Heart left ventricle (tissue), 16 donors: ENCODE results near the gene C12orf57. TPM values are rescaled to one million over a fixed set of nuclear protein-coding genes. Genes with fewer than 3 reads are reported as not detected.

Experiments
- ATAC-seq, 4 donors: fragments of 200-7000 bp; cut with Tn5 transposase; one replicate each; pipeline ENCODE4 v1.9.1; 2020 to 2022; ENCODE audit warnings: moderate library complexity in 4 of 4, mild to moderate bottlenecking in 3 of 4, moderate number of reproducible peaks in 1 of 4
- DNase-seq, 5 donors: peaks; one replicate each; pipeline ENCODE4 v3.0.0-alpha.2; 2020
- H3K27ac ChIP-seq, 12 donors: fragments of 200-600 bp; sonication (generic) in 4 of 12; one replicate each; pipeline versions ENCODE4 v1.5.0 to v1.8.0; 2016 to 2022; ENCODE audit warnings: mild to moderate bottlenecking in 2 of 12
- H3K27me3 ChIP-seq, 9 donors: fragments of 200-600 bp; sonication (generic) in 2 of 9; one replicate each; pipeline versions ENCODE4 v1.5.1 to v1.8.0; 2016 to 2022; ENCODE audit warnings: mild to moderate bottlenecking in 3 of 9
- H3K36me3 ChIP-seq, 9 donors: fragments of 200-600 bp; sonication (generic) in 2 of 9; one replicate each; pipeline versions ENCODE4 v1.5.0 to v1.8.0; 2018 to 2022; ENCODE audit warnings: mild to moderate bottlenecking in 2 of 9
- H3K4me1 ChIP-seq, 12 donors: fragments of 200-600 bp; sonication (generic) in 4 of 12; one replicate each; pipeline versions ENCODE4 v1.5.0 to v1.8.0; 2016 to 2022; ENCODE audit warnings: mild to moderate bottlenecking in 3 of 12
- H3K4me3 ChIP-seq, 12 donors: fragments of 200-600 bp; sonication (generic) in 4 of 12; one replicate each; pipeline versions ENCODE4 v1.5.0 to v1.8.0; 2017 to 2022; ENCODE audit warnings: mild to moderate bottlenecking in 9 of 12, moderate library complexity in 4 of 12
- H3K9me3 ChIP-seq, 12 donors: fragments of 200-600 bp; sonication (generic) in 4 of 12; one replicate each; pipeline versions ENCODE4 v1.5.0 to v1.8.0; 2016 to 2022; ENCODE audit warnings: mild to moderate bottlenecking in 1 of 12
- POLR2A ChIP-seq, 2 donors: fragments of 450-650 bp; IDR thresholded peaks; one replicate each; pipeline ENCODE4 v1.6.1; 2017; ENCODE audit warnings: antibody characterized with exemption in 2 of 2, mild to moderate bottlenecking in 2 of 2, moderate library complexity in 2 of 2
- WGBS, 4 donors: extraction: QIAGEN DNeasy Blood & Tissue Kit in 2 of 4; methylation state at CpG; one replicate each; pipeline versions ENCODE4 v1.1.5 to v1.1.7; 2013 to 2018; 5-methylcytosine and 5-hydroxymethylcytosine counted together
- intact Hi-C, 10 donors: fragments of 100-400 bp; cut with DNase I; formaldehyde crosslinking; loops; one replicate each; pipeline versions ENCODE4 v1.11.1 to v1.14.2; 2022
- polyA plus RNA-seq, 2 donors: library from polyadenylated mRNA; stranded (reverse); fragments of 200-250 nt; gene quantifications; one replicate each; pipeline ENCODE4 v1.2.3, GENCODE V29; 2013
- total RNA-seq, 9 donors: library from RNA; depleted of rRNA in 2 of 9; stranded (reverse); fragments of >200 nt in 2 of 9; fragmentation: NEBNext Ultra II Directional in 3 of 9; extraction: Animal tissue kit (Norgen Biotek cat#: 25700) in 3 of 9; gene quantifications; one replicate each; pipeline versions ENCODE4 v1.1.0 to v1.2.4, GENCODE V29; 2016 to 2023
- TF ChIP-seq, protein P1 (sequence below), 12 donors: fragments of 200-600 bp; sonication (generic) in 4 of 12; IDR thresholded peaks; one replicate each; pipeline versions ENCODE4 v1.5.0 to v1.8.0; 2018 to 2022; ENCODE audit warnings: antibody characterized with exemption in 12 of 12, mild to moderate bottlenecking in 5 of 12
- donor health status: ischemic (EF 13 %, LVEDD 7.1; RV severe dilation, severe dysfunction).
- donor health status: healthy with polysubstance abuse.
- donor health status: DM: no; HTN: yes; CAD: no.
- donor health status: DM: no; HTN: no; CAD: no.
- donor health status: ischemic (EF 25% LVEDD 6.9; RV normal size, moderate dysfunction).
- donor health status: ischemic (EF 25% LVEDD 5.7; RV mildly dilated, moderate dysfunction).
- donor health status: healthy.
- donor health status: DM: yes; HTN: yes; CAD: no.
- donor health status: ischemic (EF 35%, LVEDD 5.7; RV mildly dilated, moderate dysfunction).
- donor health status: nonischemic (EF 11% LVEDD 7.7; RV severe dilation, severe dysfunction).
- donor health status: DM: yes; HTN: yes; CAD: no.
- donor health status: PGD.
- donor health status: ischemic (EF 29% LVEDD 5.4; RV normal size, mild dysfunction).
- donor health status: nonischemic (EF 23%, LVEDD 6.1; RV moderate dilation, normal function).

C12orf57 gene
- total and polyA plus RNA-seq, 11 donors = 108 to 460 (median 187) TPM

DNA sequence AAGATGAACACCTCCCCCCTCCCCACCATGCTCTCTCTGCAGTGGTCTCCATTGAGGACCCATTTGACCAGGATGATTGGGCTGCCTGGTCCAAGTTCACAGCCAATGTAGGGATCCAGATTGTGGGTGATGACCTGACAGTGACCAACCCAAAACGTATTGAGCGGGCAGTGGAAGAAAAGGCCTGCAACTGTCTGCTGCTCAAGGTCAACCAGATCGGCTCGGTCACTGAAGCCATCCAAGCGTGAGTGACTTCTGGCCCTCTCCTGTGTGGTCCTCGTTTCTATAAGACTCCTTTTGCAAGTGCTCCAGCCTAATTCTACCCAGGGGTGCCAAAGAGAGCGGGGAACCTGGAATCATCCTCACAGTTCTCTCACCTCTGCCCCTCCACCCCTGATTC, 22.3 kb upstream of the C12orf57 start:
- no peaks in the 10 kb centered on the region for H3K27me3 ChIP-seq
- DNase-seq = peak in 1 of 5 donors; percentile 11
- intact Hi-C loops = loop anchor here in 2 of 10 donors (5.0 kb wide), 1 partner anchor 171 kb away; the partner anchor contains the start of gene C1R (in 2 of the 2)
- H3K27ac ChIP-seq = no peak overlapping the region
- 81 to 90% (median 85%) methylated on average over 7 of the region's 7 CpGs for WGBS, 4 donors
- TF ChIP-seq, protein P1, sequence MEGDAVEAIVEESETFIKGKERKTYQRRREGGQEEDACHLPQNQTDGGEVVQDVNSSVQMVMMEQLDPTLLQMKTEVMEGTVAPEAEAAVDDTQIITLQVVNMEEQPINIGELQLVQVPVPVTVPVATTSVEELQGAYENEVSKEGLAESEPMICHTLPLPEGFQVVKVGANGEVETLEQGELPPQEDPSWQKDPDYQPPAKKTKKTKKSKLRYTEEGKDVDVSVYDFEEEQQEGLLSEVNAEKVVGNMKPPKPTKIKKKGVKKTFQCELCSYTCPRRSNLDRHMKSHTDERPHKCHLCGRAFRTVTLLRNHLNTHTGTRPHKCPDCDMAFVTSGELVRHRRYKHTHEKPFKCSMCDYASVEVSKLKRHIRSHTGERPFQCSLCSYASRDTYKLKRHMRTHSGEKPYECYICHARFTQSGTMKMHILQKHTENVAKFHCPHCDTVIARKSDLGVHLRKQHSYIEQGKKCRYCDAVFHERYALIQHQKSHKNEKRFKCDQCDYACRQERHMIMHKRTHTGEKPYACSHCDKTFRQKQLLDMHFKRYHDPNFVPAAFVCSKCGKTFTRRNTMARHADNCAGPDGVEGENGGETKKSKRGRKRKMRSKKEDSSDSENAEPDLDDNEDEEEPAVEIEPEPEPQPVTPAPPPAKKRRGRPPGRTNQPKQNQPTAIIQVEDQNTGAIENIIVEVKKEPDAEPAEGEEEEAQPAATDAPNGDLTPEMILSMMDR (IDR thresholded peaks at IDR 0.05) = no peak
- no peak for TF ChIP-seq POLR2A (IDR thresholded peaks at IDR 0.05)
- H3K9me3 ChIP-seq = no peaks in the 10 kb centered on the region
- no peak for ATAC-seq
- peaks cover 4 to 45% (median 25%) of the 10 kb centered on the region in 12 donors for H3K4me1 ChIP-seq
- no peak overlapping the region for H3K4me3 ChIP-seq
- peaks cover 0 to 12% (median 0%) of the 10 kb centered on the region in 9 donors for H3K36me3 ChIP-seq

DNA sequence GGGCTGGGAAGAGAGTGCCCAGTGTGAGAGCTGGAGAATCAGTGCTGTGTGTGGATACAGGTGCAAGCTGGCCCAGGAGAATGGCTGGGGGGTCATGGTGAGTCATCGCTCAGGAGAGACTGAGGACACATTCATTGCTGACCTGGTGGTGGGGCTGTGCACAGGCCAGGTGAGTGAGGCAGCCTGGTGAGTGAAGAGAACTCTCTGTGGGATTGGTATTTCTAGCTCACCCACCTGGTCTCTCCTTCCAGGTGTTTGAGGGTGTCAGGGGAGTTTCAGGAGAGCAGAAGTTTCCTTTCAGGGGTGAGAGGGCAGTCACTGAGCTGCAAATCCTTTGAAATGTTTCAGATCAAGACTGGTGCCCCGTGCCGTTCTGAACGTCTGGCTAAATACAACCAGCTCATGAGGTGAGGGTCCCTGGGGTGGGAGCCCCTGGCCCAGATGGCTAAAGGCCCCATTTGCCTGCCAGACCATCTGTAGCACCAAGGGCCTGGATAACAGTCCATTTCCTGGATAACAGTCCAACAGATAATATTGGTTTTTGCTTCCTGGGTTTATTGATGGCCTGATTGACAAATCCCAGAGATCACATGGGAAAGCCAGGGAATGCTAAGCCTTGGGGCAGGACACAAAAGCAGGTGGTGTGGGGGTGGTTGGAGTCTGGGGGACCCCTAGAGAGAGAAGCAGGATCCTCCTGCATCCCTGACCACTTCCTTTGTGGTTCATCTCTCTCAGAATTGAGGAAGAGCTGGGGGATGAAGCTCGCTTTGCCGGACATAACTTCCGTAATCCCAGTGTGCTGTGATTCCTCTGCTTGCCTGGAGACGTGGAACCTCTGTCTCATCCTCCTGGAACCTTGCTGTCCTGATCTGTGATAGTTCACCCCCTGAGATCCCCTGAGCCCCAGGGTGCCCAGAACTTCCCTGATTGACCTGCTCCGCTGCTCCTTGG, 21.6 kb upstream of the C12orf57 start:
- H3K4me1 ChIP-seq = peaks cover 4 to 52% (median 32%) of the 10 kb centered on the region in 12 donors
- ATAC-seq = no peak
- intact Hi-C loops = loop anchor here in 2 of 10 donors (5.0 kb wide), 1 partner anchor 170 kb away; the partner anchor contains the start of gene C1R (in 2 of the 2)
- TF ChIP-seq, protein P1 (IDR thresholded peaks at IDR 0.05) = no peak
- TF ChIP-seq POLR2A (IDR thresholded peaks at IDR 0.05) = no peak
- H3K36me3 ChIP-seq = peaks cover 0 to 11% (median 0%) of the 10 kb centered on the region in 9 donors
- DNase-seq = peak in 1 of 5 donors; percentile 18
- no peaks in the 10 kb centered on the region for H3K27me3 ChIP-seq
- H3K4me3 ChIP-seq = no peak overlapping the region
- H3K27ac ChIP-seq = no peak overlapping the region
- WGBS, 4 donors = 77 to 87% (median 83%) methylated on average over 8 to 9 of the region's 9 CpGs
- H3K9me3 ChIP-seq = no peaks in the 10 kb centered on the region

DNA sequence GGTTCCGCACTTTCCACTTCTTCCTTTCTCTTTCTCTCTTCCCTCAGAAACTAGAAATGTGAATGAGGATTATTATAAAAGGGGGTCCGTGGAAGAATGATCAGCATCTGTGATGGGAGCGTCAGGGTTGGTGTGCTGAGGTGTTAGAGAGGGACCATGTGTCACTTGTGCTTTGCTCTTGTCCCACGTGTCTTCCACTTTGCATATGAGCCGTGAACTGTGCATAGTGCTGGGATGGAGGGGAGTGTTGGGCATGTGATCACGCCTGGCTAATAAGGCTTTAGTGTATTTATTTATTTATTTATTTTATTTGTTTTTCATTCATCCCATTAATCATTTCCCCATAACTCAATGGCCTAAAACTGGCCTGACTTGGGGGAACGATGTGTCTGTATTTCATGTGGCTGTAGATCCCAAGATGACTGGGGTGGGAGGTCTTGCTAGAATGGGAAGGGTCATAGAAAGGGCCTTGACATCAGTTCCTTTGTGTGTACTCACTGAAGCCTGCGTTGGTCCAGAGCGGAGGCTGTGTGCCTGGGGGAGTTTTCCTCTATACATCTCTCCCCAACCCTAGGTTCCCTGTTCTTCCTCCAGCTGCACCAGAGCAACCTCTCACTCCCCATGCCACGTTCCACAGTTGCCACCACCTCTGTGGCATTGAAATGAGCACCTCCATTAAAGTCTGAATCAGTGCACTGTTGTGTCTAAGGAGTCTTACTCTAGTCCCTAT, 20.7 kb upstream of the C12orf57 start:
- DNase-seq (peak in 1 of 5 donors; percentile 9), ATAC-seq (no peak)
- TF ChIP-seq POLR2A (IDR thresholded peaks at IDR 0.05) = no peak
- TF ChIP-seq, protein P1 (IDR thresholded peaks at IDR 0.05) = no peak
- Histone ChIP-seq H3K4me1 (peaks cover 4 to 53% (median 32%) of the 10 kb centered on the region in 12 donors), H3K36me3 (peaks cover 0 to 8% (median 0%) of the 10 kb centered on the region in 9 donors), H3K27ac (no peak overlapping the region), H3K4me3 (no peak overlapping the region), H3K9me3 (no peaks in the 10 kb centered on the region), H3K27me3 (no peaks in the 10 kb centered on the region)
- 78 to 84% (median 83%) methylated on average over 10 of the region's 10 CpGs for WGBS, 4 donors
- intact Hi-C loops = loop anchor here in 2 of 10 donors (5.0 kb wide), 1 partner anchor 169 kb away; the partner anchor contains the start of gene C1R (in 2 of the 2)
